Naive thymus-derived CD4-positive, alpha-beta T cell (primary cell): ENCODE results near the gene KIF7. TPM values are rescaled to one million over a fixed set of nuclear protein-coding genes. Genes with fewer than 3 reads are reported as not detected.

Experiments used
- ATAC-seq: fragments of 150-1000 bp; cut with Tn5 transposase; 2 replicates; pipeline ENCODE4 v1.10.0; 2021; ENCODE audit warnings: mild to moderate bottlenecking, moderate library complexity
- CTCF ChIA-PET: fragments of 350-600 bp; sonication (Branson Sonifier 250); formaldehyde crosslinking; loops from one replicate; lab custom pipeline; 2021; ENCODE audit warnings: antibody characterized with exemption; lab: Charles Lee
- POLR2A ChIA-PET: fragments of 350-600 bp; sonication (Branson Sonifier 250); formaldehyde crosslinking; loops from one replicate; lab custom pipeline; 2021; ENCODE audit warnings: antibody characterized with exemption, inconsistent platforms; lab: Charles Lee
- DNase-seq, 9 donors: peaks; one replicate each; pipeline versions ENCODE4 v3.0.0 to v3.0.0-alpha.2; 2020 to 2022; ENCODE audit warnings: mixed read lengths in 1 of 9
- H3K27ac ChIP-seq: one replicate; pipeline ENCODE4 v1.7.0; 2013; ENCODE audit warnings: mild to moderate bottlenecking, low read depth, low read length, moderate library complexity
- H3K27me3 ChIP-seq, 2 donors: one replicate each; pipeline ENCODE4 v1.7.0; 2013; ENCODE audit warnings: low read length in 2 of 2, mild to moderate bottlenecking in 2 of 2, moderate library complexity in 2 of 2; ENCODE audit not compliant: control insufficient read depth in 2 of 2, insufficient read depth in 2 of 2
- H3K36me3 ChIP-seq, 3 experiments: 1 replicate in 2 of 3; 2 replicates in 1 of 3; pipeline ENCODE4 v1.7.0; 2013; ENCODE audit warnings: low read length in 3 of 3, mild to moderate bottlenecking in 3 of 3, moderate library complexity in 1 of 3; ENCODE audit not compliant: insufficient read depth in 3 of 3, control insufficient read depth in 2 of 3
- H3K4me1 ChIP-seq, 2 donors: one replicate each; pipeline ENCODE4 v1.7.0; 2013; ENCODE audit warnings: low read length in 2 of 2, mild to moderate bottlenecking in 2 of 2, moderate library complexity in 1 of 2; ENCODE audit not compliant: control insufficient read depth in 2 of 2, insufficient read depth in 2 of 2
- H3K4me3 ChIP-seq: 2 replicates; pipeline ENCODE4 v1.7.0; 2013; ENCODE audit warnings: mild to moderate bottlenecking, low read length
- H3K9me3 ChIP-seq, 3 experiments: 1 replicate in 2 of 3; 2 replicates in 1 of 3; pipeline ENCODE4 v1.7.0; 2013; ENCODE audit warnings: low read length in 3 of 3; ENCODE audit not compliant: control insufficient read depth in 2 of 3
- H3K27ac Mint-ChIP-seq, 9 donors: one replicate each; pipeline ENCODE4 v1.8.0; 2020 to 2022; ENCODE audit warnings: mixed read lengths in 9 of 9, mild to moderate bottlenecking in 8 of 9, moderate library complexity in 5 of 9, inconsistent platforms in 2 of 9
- H3K27me3 Mint-ChIP-seq, 5 donors: one replicate each; pipeline ENCODE4 v1.8.0; 2021 to 2022; ENCODE audit warnings: mixed read lengths in 5 of 5, mild to moderate bottlenecking in 1 of 5
- H3K36me3 Mint-ChIP-seq, 5 donors: one replicate each; pipeline ENCODE4 v1.8.0; 2020 to 2022; ENCODE audit warnings: mixed read lengths in 5 of 5, mild to moderate bottlenecking in 3 of 5, inconsistent platforms in 1 of 5
- H3K4me1 Mint-ChIP-seq, 7 donors: one replicate each; pipeline ENCODE4 v1.8.0; 2020 to 2022; ENCODE audit warnings: mixed read lengths in 7 of 7, mild to moderate bottlenecking in 3 of 7, inconsistent platforms in 1 of 7
- H3K4me3 Mint-ChIP-seq, 10 donors: one replicate each; pipeline ENCODE4 v1.8.0; 2020 to 2022; ENCODE audit warnings: mild to moderate bottlenecking in 10 of 10, mixed read lengths in 10 of 10, moderate library complexity in 6 of 10, inconsistent platforms in 2 of 10
- H3K9me3 Mint-ChIP-seq, 11 donors: one replicate each; pipeline ENCODE4 v1.8.0; 2020 to 2022; ENCODE audit warnings: mixed read lengths in 11 of 11, mild to moderate bottlenecking in 4 of 11, inconsistent platforms in 1 of 11, moderate library complexity in 1 of 11
- intact Hi-C, 2 donors: fragments of 100-400 bp; cut with micrococcal nuclease; formaldehyde crosslinking; loops; one replicate each; pipeline ENCODE4 v1.15.1; 2023
- polyA plus RNA-seq, 2 donors: library from polyadenylated mRNA; unstranded; fragments of 300-500 nt; fragmentation: Illumina TruSeq; gene quantifications; one replicate each; pipeline ENCODE4 v1.2.3, GENCODE V29; 2021
- total RNA-seq, 6 experiments: library from RNA in 5 of 6; stranded (reverse) in 5 of 6; gene quantifications; 1 replicate in 5 of 6; 2 replicates in 1 of 6; pipeline ENCODE4 v1.2.3 and lab custom pipeline; 2021 to 2026

KIF7 gene
- total and polyA plus RNA-seq, 7 experiments from 2014 or later: 0.08 to 0.27 (median 0.22) TPM; not detected in 4

DNA sequence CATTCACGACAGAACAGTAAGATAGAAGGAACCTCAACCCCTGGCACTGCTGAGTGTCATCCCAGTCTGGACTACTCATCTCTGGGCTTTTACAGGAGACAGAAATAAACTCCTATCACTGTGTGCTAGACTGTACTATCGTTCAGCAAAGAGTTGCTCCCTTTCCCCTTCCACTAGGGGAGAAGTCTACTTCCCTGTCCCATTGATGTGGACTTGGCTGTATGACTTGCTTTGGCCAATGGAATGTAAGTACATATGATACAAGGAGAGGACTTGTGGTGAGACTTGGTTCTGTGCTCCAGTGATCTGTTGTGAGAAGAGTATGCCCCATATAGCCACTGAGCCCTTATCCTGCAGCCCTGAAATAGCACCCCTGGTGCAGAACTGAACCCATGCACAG, 5.3 kb upstream of the KIF7 start:
- Histone ChIP-seq H3K4me3 (no peak overlapping the region), H3K36me3 (no peaks in the 10 kb centered on the region), H3K9me3 (no peaks in the 10 kb centered on the region), H3K27ac (no peak overlapping the region), H3K27me3 (no peaks in the 10 kb centered on the region), H3K4me1 (no peaks in the 10 kb centered on the region)
- intact Hi-C loops: no loop called here
- ChIA-PET POLR2A (no interaction called here), CTCF (interaction anchor here (0.6 kb wide), 1 partner anchor 533 kb away, joined by 3 read pairs; no protein-coding TSS in a partner anchor)
- H3K27me3 Mint-ChIP-seq: peaks cover 33 to 70% (median 61%) of the 10 kb centered on the region in 5 donors
- H3K36me3 Mint-ChIP-seq: peaks cover 0 to 3% (median 0%) of the 10 kb centered on the region in 5 donors
- peaks cover 0 to 9% (median 6%) of the 10 kb centered on the region in 7 donors for H3K4me1 Mint-ChIP-seq
- no peak overlapping the region for H3K27ac Mint-ChIP-seq
- no peaks in the 10 kb centered on the region for H3K9me3 Mint-ChIP-seq
- no peak for ATAC-seq
- DNase-seq: no peak
- H3K4me3 Mint-ChIP-seq: no peak overlapping the region

GRCh38 chr15:89659295-89659694, 4.0 kb upstream of the KIF7 start:
- Mint-ChIP-seq H3K4me1 (peaks cover 6 to 14% (median 10%) of the 10 kb centered on the region in 7 donors), H3K9me3 (peaks cover 0 to 4% (median 0%) of the 10 kb centered on the region in 11 donors), H3K27ac (no peak overlapping the region), H3K27me3 (peaks cover 31 to 68% (median 61%) of the 10 kb centered on the region in 5 donors), H3K4me3 (no peak overlapping the region), H3K36me3 (peaks cover 0 to 3% (median 0%) of the 10 kb centered on the region in 5 donors)
- no peak overlapping the region for H3K27ac ChIP-seq
- H3K4me1 ChIP-seq: peaks cover 0 to 4% of the 10 kb centered on the region in 2 donors
- H3K36me3 ChIP-seq: no peaks in the 10 kb centered on the region
- POLR2A ChIA-PET: no interaction called here
- no peaks in the 10 kb centered on the region for H3K9me3 ChIP-seq
- CTCF ChIA-PET: no interaction called here
- ATAC-seq (no peak), DNase-seq (no peak)
- H3K27me3 ChIP-seq: peaks cover 0 to 3% of the 10 kb centered on the region in 2 donors
- H3K4me3 ChIP-seq: no peak overlapping the region
- intact Hi-C loops: no loop called here

DNA sequence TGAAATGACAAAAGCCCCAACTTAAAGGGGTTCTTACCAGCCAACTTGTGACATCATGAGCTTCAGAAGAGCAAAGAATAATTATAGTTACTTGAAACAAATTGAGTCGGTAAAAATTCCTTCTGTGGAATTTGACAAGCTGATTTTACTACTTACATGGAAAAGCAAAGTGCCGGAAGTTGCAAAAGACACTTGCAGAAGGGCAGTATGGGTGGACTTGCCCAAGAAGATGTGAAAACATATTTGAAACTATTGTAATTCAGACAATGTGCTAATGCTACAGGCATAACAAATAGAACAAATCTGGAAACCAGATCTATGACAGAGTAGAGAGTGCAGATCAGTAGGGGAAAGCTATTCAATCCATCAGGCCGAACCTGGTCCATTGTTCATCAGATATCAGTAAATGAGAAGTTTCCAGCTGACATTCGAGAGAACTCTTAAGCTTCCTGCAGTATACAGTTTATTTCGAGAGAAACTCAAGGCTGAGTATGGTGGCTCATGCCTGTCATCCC, 2.5 kb upstream of the KIF7 start:
- H3K4me1 Mint-ChIP-seq: peaks cover 10 to 16% (median 12%) of the 10 kb centered on the region in 7 donors
- intact Hi-C loops: no loop called here
- peaks cover 0 to 3% of the 10 kb centered on the region in 2 donors for H3K27me3 ChIP-seq
- no peak overlapping the region for H3K4me3 Mint-ChIP-seq
- no peak overlapping the region for H3K27ac Mint-ChIP-seq
- CTCF ChIA-PET: interaction anchor here (0.6 to 0.8 kb wide), 2 partner anchors 11 to 344 kb away, joined by 3 read pairs; partner anchors contain the start of gene ZNF710
- ATAC-seq: no peak
- peaks cover 0 to 5% (median 0%) of the 10 kb centered on the region in 11 donors for H3K9me3 Mint-ChIP-seq
- H3K4me1 ChIP-seq: peaks cover 0 to 4% of the 10 kb centered on the region in 2 donors
- H3K27me3 Mint-ChIP-seq: peaks cover 42 to 71% (median 70%) of the 10 kb centered on the region in 5 donors
- no peaks in the 10 kb centered on the region for H3K9me3 ChIP-seq
- peaks cover 0 to 8% (median 0%) of the 10 kb centered on the region in 5 donors for H3K36me3 Mint-ChIP-seq
- no peaks in the 10 kb centered on the region for H3K36me3 ChIP-seq
- DNase-seq: no peak
- no peak overlapping the region for H3K27ac ChIP-seq
- no peak overlapping the region for H3K4me3 ChIP-seq
- POLR2A ChIA-PET: no interaction called here

GRCh38 chr15:89656116-89656815, 999 bp upstream of the KIF7 start:
- no peak overlapping the region for H3K27ac Mint-ChIP-seq
- Histone ChIP-seq H3K9me3 (no peaks in the 10 kb centered on the region), H3K4me1 (peaks cover 0 to 4% of the 10 kb centered on the region in 2 donors), H3K27ac (no peak overlapping the region), H3K27me3 (peaks cover 0 to 3% of the 10 kb centered on the region in 2 donors), H3K4me3 (no peak overlapping the region), H3K36me3 (no peaks in the 10 kb centered on the region)
- no peak for ATAC-seq
- H3K4me3 Mint-ChIP-seq: peak overlapping the region in 8 of 10 donors; percentile 57 to 78 (median 72)
- intact Hi-C loops: no loop called here
- peaks cover 0 to 5% (median 0%) of the 10 kb centered on the region in 11 donors for H3K9me3 Mint-ChIP-seq
- H3K36me3 Mint-ChIP-seq: peaks cover 0 to 8% (median 0%) of the 10 kb centered on the region in 5 donors
- CTCF ChIA-PET: no interaction called here
- peaks cover 10 to 16% (median 12%) of the 10 kb centered on the region in 7 donors for H3K4me1 Mint-ChIP-seq
- H3K27me3 Mint-ChIP-seq: peaks cover 44 to 78% (median 67%) of the 10 kb centered on the region in 5 donors
- no peak for DNase-seq
- POLR2A ChIA-PET: no interaction called here

GRCh38 chr15:89654301-89654761, 936 bp downstream of the KIF7 start:
- H3K27me3 ChIP-seq: peaks cover 0 to 3% of the 10 kb centered on the region in 2 donors
- Mint-ChIP-seq H3K4me3 (peak overlapping the region in 8 of 10 donors; percentile 36 to 82 (median 70)), H3K36me3 (peaks cover 0 to 8% (median 0%) of the 10 kb centered on the region in 5 donors), H3K27me3 (peaks cover 37 to 65% (median 49%) of the 10 kb centered on the region in 5 donors), H3K4me1 (peaks cover 10 to 16% (median 12%) of the 10 kb centered on the region in 7 donors), H3K9me3 (peaks cover 0 to 5% (median 0%) of the 10 kb centered on the region in 11 donors), H3K27ac (no peak overlapping the region)
- intact Hi-C loops: no loop called here
- ChIA-PET POLR2A (no interaction called here), CTCF (no interaction called here)
- no peak overlapping the region for H3K27ac ChIP-seq
- no peak for ATAC-seq
- no peak overlapping the region for H3K4me3 ChIP-seq
- no peaks in the 10 kb centered on the region for H3K9me3 ChIP-seq
- no peak for DNase-seq
- H3K36me3 ChIP-seq: no peaks in the 10 kb centered on the region
- H3K4me1 ChIP-seq: peaks cover 0 to 4% of the 10 kb centered on the region in 2 donors

DNA sequence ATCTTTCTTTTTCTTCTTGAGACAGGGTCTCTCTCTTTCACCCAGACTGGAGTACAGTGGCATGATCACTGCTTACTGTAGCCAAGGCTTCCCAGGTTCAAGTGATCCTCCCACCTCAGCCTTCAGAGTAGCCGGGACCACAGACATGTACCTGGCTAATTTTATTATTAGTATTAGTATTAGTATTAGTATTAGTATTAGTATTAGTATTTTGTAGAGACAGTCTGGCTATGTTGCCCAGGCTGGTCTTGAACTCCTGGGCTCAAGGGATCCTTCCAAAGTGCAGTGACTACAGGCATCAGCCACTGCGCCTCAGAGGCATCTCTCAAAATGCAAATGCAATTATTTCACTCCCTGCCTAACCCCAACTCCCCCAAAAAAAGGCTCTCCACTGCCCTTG, 1.7 kb downstream of the KIF7 start:
- H3K4me3 Mint-ChIP-seq: peak overlapping the region in 1 of 10 donors; percentile 41
- no peak for DNase-seq
- ChIA-PET POLR2A (no interaction called here), CTCF (no interaction called here)
- peaks cover 0 to 5% (median 0%) of the 10 kb centered on the region in 11 donors for H3K9me3 Mint-ChIP-seq
- peaks cover 10 to 16% (median 12%) of the 10 kb centered on the region in 7 donors for H3K4me1 Mint-ChIP-seq
- no peak overlapping the region for H3K27ac Mint-ChIP-seq
- Histone ChIP-seq H3K27me3 (peaks cover 0 to 3% of the 10 kb centered on the region in 2 donors), H3K27ac (no peak overlapping the region), H3K36me3 (no peaks in the 10 kb centered on the region), H3K4me3 (no peak overlapping the region), H3K4me1 (peaks cover 0 to 4% of the 10 kb centered on the region in 2 donors), H3K9me3 (no peaks in the 10 kb centered on the region)
- intact Hi-C loops: no loop called here
- peaks cover 0 to 8% (median 0%) of the 10 kb centered on the region in 5 donors for H3K36me3 Mint-ChIP-seq
- no peak for ATAC-seq
- peaks cover 29 to 61% (median 44%) of the 10 kb centered on the region in 5 donors for H3K27me3 Mint-ChIP-seq
